GM21381 (cell line): ENCODE measurements around the gene NEURL1B.

Experiments
- ATAC-seq: cut with Tn5 transposase; IDR thresholded peaks from one replicate; pipeline ENCODE4 v1.9.1; 2021; ENCODE audit warnings: mild to moderate bottlenecking, moderate library complexity; ENCODE audit not compliant: unreplicated experiment

The NEURL1B gene

GRCh38 chr5:172728481-172729241 lies 87.6 kb downstream of the NEURL1B start:
- no peak for ATAC-seq

DNA sequence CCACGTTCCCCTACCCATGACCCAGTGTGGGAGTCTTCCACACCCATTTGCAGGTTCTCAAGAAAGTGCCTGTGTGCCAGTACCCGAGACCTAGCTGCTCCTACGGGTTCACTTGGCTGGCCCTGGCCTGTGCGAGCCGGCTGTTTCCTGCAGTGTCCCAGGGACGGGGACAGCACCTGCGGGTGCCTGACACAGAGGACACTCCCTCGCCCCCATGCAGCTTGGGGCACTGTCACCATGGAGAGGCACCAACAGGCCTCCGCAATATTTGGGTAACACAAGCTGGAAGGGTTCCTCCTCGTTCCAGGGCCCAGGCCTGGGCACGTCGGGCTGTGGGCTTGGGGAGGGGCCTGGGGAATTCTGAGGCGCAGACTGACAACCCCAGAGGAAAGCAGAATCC lies 88.5 kb downstream of the NEURL1B start:
- no peak for ATAC-seq

- ATAC-seq: no peak
Measured at GRCh38 chr5:172730222-172730621, 89.2 kb downstream of the NEURL1B start.

GRCh38 chr5:172730981-172731679 lies 90.1 kb downstream of the NEURL1B start:
- ATAC-seq: no peak

- no peak for ATAC-seq
Measured at GRCh38 chr5:172731680-172732074, 90.6 kb downstream of the NEURL1B start.

DNA sequence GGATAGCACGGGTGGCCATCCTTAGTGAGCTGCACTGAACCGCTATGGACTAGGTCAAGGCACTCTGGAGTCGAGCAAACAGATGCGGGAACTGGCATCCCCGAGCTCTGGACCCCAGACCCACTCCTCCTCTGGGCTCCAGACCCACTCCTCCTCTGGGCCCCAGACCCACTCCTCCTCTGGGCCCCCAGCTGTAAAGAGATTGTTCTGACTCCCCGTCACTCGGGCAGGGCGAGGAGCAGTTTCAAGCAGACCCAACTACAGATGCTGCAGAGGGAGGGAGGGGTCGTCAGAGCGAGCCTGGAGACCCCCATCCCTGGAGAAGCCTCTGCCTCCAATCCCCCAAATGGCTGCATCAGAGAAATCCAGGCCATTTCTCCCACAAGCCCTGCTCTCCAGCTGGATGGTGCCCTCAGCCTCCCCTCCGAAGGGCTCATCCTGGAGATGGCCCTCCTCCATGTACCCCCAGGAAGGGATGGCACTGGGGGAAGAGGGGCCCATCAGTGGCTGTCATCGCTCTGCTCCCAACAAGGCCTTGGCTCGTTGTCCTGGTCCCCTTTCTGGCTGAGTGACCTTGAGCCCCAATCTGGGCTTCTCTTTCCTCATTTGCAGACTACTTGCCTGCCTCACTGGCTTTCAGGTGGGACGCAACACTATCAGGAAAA lies 91.3 kb downstream of the NEURL1B start:
- ATAC-seq: no peak

- no peak for ATAC-seq
Measured at GRCh38 chr5:172733131-172733973, 92.3 kb downstream of the NEURL1B start.

DNA sequence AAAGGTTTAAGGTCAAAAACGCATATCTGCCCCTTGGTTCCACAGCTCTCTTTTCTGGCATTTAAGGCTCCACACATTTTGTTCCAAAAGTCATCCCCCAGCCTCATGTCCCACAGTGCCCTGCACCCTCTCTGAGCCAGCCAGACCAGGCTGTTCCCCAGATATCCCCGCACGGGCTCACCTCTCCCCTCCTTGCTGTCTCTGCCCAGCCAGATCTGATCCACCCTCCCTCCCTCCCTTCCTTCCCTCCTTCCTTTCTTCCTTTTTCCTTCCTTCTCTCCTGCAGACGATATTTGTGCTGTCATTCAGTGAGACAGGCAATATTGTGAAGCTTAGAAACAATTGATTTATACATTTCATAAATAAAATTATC lies 92.9 kb downstream of the NEURL1B start:
- no peak for ATAC-seq

GRCh38 chr5:172735141-172735831 lies 94.2 kb downstream of the NEURL1B start:
- no peak for ATAC-seq

DNA sequence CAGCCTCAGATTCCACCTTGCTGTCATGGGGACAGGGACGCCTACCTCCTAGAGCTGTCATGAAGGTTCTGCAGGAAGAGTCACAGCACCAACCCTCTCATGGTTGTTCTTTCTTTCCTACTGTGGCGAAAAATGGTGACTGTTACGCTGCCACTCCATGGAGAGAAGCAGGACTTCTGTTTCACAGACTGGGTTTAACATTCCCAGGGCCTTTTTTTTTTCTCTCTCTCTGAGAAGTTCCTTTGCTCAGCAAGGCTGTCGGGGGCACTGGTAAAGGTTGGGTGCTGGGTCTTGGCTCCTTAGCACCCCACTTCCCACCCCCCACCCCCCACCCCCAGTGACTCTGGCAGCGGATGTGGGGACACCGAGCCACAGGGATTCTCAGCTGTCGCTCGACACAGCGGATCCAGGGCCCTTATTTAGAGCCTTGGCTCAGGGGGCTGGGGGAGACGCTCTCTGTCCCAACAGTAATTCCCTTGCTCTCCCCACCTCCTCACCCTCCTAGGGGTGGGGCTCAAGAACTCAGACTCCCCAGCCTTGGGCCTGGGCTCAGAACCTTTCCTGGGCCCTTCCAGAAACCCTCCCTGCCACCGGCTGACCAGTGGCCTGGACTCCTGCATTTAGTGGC lies 95.6 kb downstream of the NEURL1B start:
- no peak for ATAC-seq

- no peak for ATAC-seq
Measured at GRCh38 chr5:172739375-172739774, 98.3 kb downstream of the NEURL1B start.

DNA sequence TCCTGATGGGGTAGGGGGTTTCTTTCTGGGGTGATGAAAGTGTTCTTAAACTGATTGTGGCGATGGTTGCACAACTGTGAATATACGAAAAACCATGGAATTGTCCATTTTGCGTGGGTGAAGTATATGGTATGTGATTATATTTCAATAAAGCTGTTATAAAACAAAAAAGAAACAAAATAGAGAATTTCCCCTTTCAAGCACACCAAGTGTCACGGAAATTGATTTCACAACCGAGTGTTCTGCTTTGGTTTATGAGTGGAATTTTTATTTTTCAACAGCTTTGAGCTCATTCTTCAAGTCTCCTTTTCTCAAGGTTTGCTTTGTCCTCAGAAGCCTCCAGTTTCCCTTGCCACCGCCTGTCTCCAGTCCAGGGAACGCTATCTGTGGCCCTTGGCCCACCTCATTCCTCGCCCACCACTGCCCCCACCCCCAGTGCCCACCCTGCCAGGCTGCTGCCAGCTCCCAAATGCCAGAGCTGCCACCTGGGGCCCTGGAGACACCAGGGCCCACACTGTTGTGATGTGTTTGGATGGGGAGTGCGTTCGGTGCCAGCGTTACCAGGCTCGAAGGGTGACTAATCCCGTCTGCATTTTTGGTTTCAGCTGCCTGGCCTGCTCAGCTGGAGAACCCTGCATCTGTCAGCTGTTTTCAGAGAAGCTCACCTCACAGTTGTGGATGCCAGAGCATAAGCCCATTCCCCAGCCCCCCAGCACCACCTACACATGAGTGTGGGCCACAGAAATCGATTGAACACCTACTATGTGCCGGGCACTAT lies 99.6 kb downstream of the NEURL1B start:
- no peak for ATAC-seq
